Choroid plexus epithelial cell (primary cell): ENCODE measurements around the gene ZNF764.

Source experiments
- DNase-seq: peaks from one replicate; pipeline ENCODE4 v3.0.0-alpha.2; 2010; ENCODE audit warnings: low read depth
- H3K4me3 ChIP-seq: 2 replicates; pipeline ENCODE4 v1.5.1; 2011; ENCODE audit warnings: low read depth, mild to moderate bottlenecking, control low read depth, low read length, moderate library complexity
- CTCF ChIP-seq: conservative IDR thresholded peaks from 2 replicates; pipeline ENCODE4 v1.5.1; 2011; ENCODE audit warnings: low read depth, mild to moderate bottlenecking, control low read depth, inconsistent platforms, low read length, moderate library complexity

The ZNF764 gene

GRCh38 chr16:30518552-30518951, 39.6 kb downstream of the ZNF764 start:
- no peak for TF ChIP-seq CTCF
- H3K4me3 ChIP-seq: no peak overlapping the region
- no peak for DNase-seq

GRCh38 chr16:30515275-30515674, 42.9 kb downstream of the ZNF764 start:
- TF ChIP-seq CTCF: no peak
- H3K4me3 ChIP-seq: no peak overlapping the region
- DNase-seq: no peak

- TF ChIP-seq CTCF: no peak
- DNase-seq: no peak
- no peak overlapping the region for H3K4me3 ChIP-seq
These were observed 46.7 kb downstream of the ZNF764 start for GRCh38 chr16:30511509-30511908.

- no peak for TF ChIP-seq CTCF
- no peak for DNase-seq
- no peak overlapping the region for H3K4me3 ChIP-seq
These were observed 47.7 kb downstream of the ZNF764 start for GRCh38 chr16:30510376-30510938.

- H3K4me3 ChIP-seq: no peak overlapping the region
- no peak for TF ChIP-seq CTCF
- DNase-seq: no peak
These were observed 49.0 kb downstream of the ZNF764 start for GRCh38 chr16:30509081-30509765.
